Measurements from ENCODE around the gene NFATC3. TPM values are rescaled to one million over a fixed set of nuclear protein-coding genes. Genes with fewer than 3 reads are reported as not detected.

NFATC3 gene
- total RNA-seq, 1 donor from 2014 or later: 33.1 TPM

- H3K27me3 Mint-ChIP-seq (ENCODE audit: unreplicated experiment): peaks cover 2% of the 10 kb centered on the region
- no peak overlapping the region for H3K27ac Mint-ChIP-seq (ENCODE audit: unreplicated experiment)
Observed at GRCh38 chr16:68253721-68254120, 168.6 kb downstream of the NFATC3 start.

GRCh38 chr16:68255712-68256111, 170.5 kb downstream of the NFATC3 start:
- Mint-ChIP-seq H3K27ac (ENCODE audit: unreplicated experiment) (no peak overlapping the region), H3K9me3 (ENCODE audit: unreplicated experiment) (no peaks in the 10 kb centered on the region), H3K4me1 (ENCODE audit: low read depth, unreplicated experiment) (no peaks in the 10 kb centered on the region), H3K36me3 (ENCODE audit: unreplicated experiment) (no peaks in the 10 kb centered on the region), H3K4me3 (ENCODE audit: unreplicated experiment) (no peak overlapping the region), H3K27me3 (ENCODE audit: unreplicated experiment) (peaks cover 1% of the 10 kb centered on the region)
- no peak for TF ChIP-seq CTCF (IDR thresholded peaks at IDR 0.05; ENCODE audit: partially characterized antibody, unreplicated experiment)
- no peak for DNase-seq

More at GRCh38 chr16:68253721-68254120, 168.6 kb downstream of the NFATC3 start:
- DNase-seq: no peak
- no peak for TF ChIP-seq CTCF (IDR thresholded peaks at IDR 0.05; ENCODE audit: partially characterized antibody, unreplicated experiment)
- Mint-ChIP-seq H3K9me3 (ENCODE audit: unreplicated experiment) (no peaks in the 10 kb centered on the region), H3K36me3 (ENCODE audit: unreplicated experiment) (no peaks in the 10 kb centered on the region), H3K4me1 (ENCODE audit: low read depth, unreplicated experiment) (no peaks in the 10 kb centered on the region), H3K4me3 (ENCODE audit: unreplicated experiment) (no peak overlapping the region)

- H3K27ac Mint-ChIP-seq (ENCODE audit: unreplicated experiment): no peak overlapping the region
- H3K4me1 Mint-ChIP-seq (ENCODE audit: low read depth, unreplicated experiment): no peaks in the 10 kb centered on the region
- H3K36me3 Mint-ChIP-seq (ENCODE audit: unreplicated experiment): no peaks in the 10 kb centered on the region
- no peak for DNase-seq
- H3K9me3 Mint-ChIP-seq (ENCODE audit: unreplicated experiment): peaks cover 3% of the 10 kb centered on the region
- H3K4me3 Mint-ChIP-seq (ENCODE audit: unreplicated experiment): no peak overlapping the region
- no peak for TF ChIP-seq CTCF (IDR thresholded peaks at IDR 0.05; ENCODE audit: partially characterized antibody, unreplicated experiment)
- H3K27me3 Mint-ChIP-seq (ENCODE audit: unreplicated experiment): no peaks in the 10 kb centered on the region
Observed at GRCh38 chr16:68257251-68257905, 172.2 kb downstream of the NFATC3 start.

GRCh38 chr16:68257906-68258800, 173.0 kb downstream of the NFATC3 start:
- no peaks in the 10 kb centered on the region for H3K36me3 Mint-ChIP-seq (ENCODE audit: unreplicated experiment)
- no peak overlapping the region for H3K27ac Mint-ChIP-seq (ENCODE audit: unreplicated experiment)
- H3K4me3 Mint-ChIP-seq (ENCODE audit: unreplicated experiment): no peak overlapping the region
- peaks cover 1% of the 10 kb centered on the region for H3K27me3 Mint-ChIP-seq (ENCODE audit: unreplicated experiment)
- no peak for TF ChIP-seq CTCF (IDR thresholded peaks at IDR 0.05; ENCODE audit: partially characterized antibody, unreplicated experiment)
- H3K4me1 Mint-ChIP-seq (ENCODE audit: low read depth, unreplicated experiment): no peaks in the 10 kb centered on the region
- H3K9me3 Mint-ChIP-seq (ENCODE audit: unreplicated experiment): peaks cover 3% of the 10 kb centered on the region
- no peak for DNase-seq
